ENCODE results near the gene NUP210.
"Not testable (repeated sequence)": the region's sequence is repeated elsewhere in the genome, so short reads cannot be mapped to it uniquely, and the experiment has no call there.

Gene NUP210

DNA sequence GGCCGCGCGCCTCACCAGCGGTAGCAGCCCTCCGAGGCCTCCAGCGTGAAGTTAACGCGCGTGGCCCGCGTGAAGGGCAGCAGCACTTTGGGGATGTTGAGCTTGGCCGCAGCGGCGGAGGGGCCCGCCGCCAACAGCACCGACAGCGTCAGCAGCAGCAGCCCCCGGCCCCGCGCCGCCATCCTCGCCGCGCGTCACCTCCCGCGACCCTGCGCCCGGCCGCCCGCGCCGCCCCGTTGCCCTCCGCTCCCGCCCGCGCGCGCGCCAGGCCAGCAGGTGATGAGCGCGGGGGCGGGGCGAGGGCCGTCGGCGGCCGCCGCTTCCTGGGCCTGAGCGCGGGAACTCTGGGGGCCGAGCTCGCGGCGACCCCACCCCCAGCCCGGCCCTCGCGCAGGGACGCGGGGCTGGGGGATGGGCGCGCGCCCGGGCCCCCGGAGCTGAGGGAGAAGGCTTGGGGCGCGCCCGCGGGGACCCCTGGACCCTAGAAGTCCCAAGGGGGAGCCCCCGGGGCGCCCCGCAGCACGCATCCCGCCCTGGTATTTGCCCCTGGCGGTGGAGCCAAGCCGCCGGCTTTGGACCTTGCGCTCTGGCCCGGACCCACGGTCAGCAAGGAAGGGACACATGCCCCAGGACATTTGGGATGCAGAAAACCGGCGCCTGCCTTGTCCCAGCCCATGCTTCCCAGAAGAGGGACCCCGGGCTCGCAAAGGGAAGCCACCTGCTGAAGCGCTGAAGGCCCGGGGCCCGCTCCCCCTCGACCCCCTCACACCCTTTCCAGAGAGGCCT lies at the start of gene NUP210:
TSS of gene NUP210 (minus strand) at position 278 of the 786 bp plus-strand sequence. CDS start at position 182, 96 bp downstream.
- DNase-seq (ENCODE audit: low read depth), result no peak

DNA sequence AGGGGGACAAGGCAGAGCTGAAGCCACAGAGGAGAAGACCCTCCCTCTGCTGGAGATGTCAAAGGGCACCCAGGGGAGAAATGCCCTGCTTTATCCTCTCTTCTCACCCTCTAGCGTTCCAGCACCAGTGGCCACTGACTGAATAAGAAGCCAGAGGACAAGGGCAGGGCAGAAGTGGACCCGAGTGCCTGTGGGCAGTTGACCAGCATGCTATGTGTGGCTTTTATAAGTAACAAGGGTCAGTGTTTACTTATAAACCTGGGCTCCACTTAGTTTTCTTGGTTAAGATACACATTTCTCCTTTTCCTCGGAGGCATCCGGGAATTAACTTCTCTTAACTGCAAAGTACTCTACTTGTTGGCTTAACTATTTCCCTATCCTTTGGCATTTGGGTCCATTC lies 46.7 kb upstream of the NUP210 start:
- DNase-seq (ENCODE audit: low read depth), result no peak

DNA sequence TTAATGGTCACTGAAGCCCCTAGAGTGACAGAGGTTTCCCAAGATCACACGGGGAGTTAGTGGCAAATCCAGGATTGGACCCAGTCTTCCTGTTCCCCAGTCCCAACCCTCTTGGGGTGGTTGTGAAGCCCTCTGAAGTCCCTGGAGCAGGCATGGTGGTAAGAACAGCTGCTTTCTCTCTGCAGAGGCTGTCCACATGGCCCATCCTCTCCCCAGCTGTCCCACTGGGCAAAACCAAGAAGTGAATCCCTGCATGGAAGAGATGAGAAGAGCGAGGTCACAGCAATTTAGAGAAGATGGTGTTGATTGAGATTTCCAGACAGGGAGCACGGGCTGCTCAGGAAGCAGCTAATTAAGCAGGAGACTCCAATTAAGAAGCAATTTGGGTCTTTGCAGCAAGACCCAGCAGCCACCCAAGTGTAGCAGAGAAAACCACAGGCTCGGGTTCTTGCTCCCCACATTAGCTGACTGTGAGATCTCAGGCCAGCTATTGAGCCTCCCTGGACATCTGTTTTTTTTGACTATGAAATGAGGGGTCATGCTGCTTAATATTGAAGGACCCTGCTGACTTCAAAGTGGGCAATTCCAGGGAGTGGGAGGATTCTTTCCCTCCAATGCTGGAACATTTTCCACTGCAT lies 45.2 kb upstream of the NUP210 start:
- no peak for DNase-seq (ENCODE audit: low read depth)

DNA sequence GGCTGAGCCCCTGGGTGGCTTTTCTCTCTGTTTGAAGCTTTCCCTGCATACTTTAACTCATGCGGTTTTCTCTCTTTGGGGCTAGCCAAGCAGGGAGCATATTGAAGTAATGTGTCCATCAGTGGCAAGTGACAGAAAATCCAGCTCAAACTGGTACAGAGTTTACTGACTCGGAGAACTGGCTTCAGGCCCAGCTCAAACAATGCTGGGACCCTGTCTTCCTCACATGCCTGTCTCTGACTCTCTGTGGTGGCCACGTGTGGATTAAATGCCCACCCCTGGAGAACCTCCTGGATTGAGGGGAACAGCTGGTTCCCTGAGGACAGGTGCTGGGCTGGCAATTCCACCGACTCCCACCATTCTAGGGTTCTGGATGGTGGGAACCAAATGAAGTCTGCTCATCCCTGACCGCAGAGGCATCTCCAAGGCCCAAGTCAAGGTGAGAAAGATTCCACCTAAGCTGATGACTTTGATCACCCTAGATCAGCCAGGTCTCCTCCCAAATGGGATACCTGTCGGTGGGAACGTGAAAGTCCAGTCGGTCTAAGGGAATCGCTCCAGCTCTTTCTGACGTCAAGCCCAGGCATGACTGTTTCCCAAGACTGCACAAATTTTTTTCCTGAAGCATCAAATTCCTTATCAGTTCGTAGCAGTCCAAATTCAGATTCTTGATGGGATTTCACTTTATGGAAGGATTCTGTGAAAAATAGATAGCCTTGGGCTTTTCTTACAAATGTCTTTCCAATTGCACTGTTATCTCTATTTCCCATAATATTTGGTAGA lies 43.7 kb upstream of the NUP210 start:
- no peak for DNase-seq (ENCODE audit: low read depth)

DNA sequence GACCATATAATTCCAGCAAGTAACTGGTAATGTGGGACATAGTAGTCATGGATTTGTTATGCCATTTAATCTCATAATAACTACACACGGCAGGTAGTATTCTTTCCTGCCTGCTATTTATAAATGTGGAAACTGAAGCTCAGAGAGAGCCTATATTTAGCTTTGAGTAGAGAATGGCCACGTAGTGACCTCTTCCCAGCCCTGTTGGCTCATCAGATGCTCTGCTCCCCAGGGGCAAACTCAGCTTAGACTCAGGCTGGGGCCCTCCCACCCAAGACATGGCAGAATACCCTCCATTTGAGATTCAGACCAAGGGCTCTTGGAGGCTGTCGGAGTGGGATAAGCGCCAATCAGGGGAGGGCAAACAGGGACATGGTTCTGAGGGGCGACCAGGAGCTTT lies 42.7 kb upstream of the NUP210 start:
- no peak for DNase-seq (ENCODE audit: low read depth)

DNA sequence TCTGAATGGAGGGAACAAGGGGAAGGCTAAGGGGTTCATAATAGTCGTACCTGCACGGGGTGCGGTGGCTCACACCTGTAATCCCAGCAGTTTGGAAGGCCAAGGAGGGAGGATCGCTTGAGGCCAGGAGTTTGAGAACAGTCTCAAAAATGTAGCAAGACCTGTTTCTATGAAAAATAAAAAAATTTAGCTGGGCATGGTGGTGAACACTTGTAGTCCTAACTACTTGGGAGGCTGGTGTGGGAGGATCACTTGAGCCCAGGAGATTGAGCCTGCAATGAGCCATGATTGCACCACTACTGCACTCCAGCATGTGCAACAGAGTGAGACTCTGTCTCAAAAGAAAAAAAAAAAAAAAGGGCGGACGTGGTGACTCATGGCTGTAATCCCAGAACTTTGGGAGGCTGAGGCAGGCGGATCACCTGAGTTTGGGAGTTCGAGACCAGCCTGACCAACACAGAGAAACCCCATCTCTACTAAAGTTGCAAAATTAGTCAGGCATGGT lies 42.1 kb upstream of the NUP210 start:
- DNase-seq (ENCODE audit: low read depth), result no peak

DNA sequence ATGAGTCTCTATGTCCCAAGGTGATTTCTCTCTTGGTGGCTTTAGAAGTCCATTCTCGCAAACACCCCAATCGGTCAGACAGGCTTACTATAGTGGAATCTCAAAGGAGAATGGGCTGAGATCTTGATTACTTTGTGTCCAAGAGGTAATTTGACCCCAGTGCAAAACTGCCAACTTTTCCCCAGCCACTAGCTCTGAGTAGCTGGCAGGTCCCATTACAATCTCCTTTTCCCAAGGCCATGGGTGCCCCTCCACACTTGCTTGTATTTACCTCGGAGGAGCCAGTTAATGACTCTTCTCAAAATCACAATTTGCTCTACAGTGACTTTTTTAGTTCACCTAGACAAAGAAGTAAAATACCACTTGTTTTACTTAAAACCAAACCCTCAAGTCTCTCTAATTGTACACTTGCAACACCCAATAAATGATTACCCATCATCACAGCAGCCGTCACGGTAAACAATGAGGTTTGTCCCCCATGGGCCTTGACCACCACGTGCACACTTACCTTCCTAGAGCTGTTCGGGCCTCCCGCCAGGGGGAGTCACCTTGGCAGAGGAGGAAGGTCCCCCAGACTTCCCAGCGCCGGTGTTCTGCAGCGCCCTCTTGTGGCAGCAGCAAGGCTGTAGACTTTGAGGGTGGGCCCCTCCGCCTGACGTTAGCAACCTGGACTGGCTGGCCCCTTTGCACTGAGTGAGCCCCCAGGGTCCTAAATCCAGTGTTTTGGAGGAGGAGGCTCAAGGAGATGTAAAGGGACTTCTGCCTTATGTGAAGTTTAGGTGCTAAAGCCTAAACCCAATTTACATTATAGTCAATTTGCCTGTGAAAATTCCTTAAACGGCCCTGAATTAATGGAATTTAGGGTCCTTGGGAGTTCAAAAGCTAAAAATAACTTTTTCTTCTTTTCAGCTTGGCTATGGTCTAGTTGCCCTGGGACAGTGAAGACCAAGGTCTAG lies 41.3 kb upstream of the NUP210 start:
- DNase-seq (ENCODE audit: low read depth), result peak; percentile 53

DNA sequence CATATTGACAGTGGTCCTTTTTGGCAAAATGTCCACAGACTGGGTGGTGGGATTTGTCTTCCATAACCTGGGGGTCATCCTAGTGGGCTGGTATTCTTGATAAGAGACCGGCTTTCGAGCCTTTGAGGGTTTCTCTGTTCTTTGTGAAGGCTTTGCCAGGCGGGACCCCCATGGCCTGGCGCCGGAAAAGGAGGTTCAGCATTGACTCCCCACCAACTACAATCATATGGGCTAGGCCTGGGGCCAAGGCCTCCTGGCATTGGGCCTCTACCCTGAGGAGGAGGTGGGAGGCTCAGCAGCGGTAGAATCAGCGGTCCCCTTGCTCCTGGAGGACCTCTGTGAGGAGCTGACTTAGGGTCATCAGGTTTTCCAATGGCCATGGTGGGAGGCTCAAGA lies 40.2 kb upstream of the NUP210 start:
- no peak for DNase-seq (ENCODE audit: low read depth)

DNA sequence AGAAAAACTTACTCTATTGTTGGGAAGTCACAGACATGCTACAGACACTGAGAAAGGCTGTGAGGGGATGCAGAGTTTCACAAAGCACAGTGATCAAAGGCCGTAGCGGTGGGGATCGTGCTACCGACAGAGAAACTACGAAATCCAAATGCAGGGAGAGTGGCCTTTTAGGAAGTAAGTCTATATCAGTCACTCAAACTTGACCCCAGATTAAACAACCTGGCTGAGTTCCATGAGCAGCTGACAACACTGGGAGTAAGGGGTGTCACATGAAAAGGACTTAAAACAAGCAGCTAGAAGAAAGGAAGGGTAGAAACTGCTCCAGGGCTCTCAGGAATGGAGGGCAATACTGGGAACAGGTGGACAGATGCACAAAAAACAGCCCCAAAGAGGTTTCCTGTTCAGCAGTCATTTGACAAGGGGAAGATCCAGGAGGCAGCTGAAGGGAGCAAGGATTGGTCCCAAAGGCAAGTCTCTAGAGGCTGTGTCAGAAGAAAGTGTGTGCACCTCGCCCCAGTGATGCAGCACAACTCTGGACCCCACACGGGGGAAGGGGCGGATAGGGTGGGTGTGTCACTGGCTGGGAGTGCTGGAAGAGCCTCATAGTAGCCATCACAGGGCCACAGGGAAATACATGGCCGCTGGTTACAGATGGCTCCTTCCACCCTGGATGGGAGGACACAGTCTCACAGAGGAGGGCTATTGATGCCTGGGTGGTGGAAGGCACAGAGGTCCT lies 39.7 kb upstream of the NUP210 start:
- DNase-seq (ENCODE audit: low read depth), result no peak

DNA sequence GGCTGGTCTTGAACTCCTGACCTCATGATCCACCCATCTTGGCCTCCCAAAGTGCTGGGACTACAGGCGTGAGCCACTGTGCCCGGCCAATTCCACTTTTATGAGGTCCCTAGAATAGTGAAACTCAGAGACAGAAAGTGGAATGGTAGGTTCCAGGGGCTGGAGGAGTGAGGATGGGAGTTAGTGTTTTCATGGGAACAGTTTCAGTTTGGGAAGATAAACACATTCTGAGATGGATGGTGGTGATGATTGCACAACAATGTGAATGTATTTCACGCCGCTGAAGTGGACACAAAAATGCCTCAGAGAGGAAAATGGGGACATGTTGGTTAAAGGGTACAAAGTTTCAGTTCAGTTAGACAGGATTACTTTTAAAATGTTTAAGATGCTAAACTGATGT lies 37.5 kb upstream of the NUP210 start:
- no peak for DNase-seq (ENCODE audit: low read depth)

DNA sequence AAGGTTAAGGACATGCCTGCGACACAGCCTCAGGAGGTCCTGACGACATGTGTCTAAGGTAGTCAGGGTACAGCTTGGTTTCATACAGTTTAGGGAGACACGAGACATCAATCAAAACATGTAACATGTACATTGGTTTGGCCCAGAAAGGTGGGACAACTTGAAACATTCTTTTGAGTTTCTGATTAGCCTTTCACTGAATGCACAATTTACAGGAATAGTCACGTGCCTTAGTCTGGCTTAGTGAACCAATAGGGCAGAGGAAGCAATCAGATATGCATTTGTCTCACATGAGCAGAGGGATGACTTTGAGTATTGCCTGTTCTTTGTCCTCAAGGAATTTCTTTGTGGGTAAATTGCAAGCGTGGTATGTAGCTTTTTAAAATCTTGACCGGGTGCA lies 35.5 kb upstream of the NUP210 start:
- DNase-seq (ENCODE audit: low read depth), result peak; percentile 15

DNA sequence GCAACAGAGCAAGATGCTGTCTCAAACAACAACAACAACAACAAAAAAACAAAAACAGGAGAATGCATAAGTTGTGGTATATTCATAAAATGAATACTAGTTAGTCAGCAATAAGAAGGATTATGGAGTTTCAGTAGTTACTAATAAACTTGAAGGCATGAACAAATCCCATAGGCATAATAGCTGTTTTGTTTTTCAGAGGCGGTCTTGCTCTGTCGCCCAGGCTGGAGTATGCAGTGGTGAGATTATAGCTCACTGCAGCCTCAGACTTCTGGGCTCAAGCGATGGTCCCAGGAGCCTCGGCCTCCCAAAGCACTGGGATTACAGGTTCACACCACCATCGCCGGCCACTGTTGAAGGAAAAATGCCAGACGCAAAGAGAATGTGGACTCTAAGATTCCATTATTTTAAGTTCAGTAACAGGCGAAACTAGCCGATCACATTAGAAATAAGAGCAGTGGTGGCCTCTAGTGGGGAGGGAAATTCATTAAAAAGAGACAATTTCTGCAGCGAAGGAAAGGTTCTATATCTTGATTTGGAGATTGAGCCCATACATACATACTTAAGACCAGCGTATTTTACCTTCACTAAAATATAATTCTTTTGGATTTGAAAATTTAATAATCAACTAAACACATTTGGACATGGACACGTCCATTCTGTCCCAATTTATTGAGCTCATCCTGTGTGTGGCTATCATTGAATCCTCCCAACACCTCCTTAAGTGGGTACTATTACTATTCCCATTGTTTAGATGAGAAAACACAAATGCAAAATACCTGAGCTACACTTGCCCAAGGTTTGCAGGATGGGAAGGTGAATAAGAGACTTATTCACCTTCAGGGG lies 32.6 kb upstream of the NUP210 start:
- peak; percentile 71 for DNase-seq (ENCODE audit: low read depth)

DNA sequence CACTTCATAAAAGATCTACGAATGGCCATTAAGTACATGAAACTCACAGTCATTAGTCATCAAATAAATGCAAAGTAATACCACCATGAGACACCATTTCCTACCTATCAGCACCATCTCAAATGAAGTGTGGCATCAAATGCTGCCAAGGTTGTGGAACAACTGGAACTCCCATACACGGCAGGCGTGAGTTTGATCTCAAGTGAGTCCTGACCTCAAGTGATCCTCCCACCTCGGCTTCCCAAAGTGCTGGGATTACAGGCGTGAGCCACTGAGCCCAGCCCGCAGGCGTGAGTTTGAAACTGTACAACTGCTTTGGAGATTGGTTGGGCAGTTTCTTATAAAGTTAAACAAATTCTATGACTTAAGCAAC lies 31.2 kb upstream of the NUP210 start:
- DNase-seq (ENCODE audit: low read depth), result no peak

DNA sequence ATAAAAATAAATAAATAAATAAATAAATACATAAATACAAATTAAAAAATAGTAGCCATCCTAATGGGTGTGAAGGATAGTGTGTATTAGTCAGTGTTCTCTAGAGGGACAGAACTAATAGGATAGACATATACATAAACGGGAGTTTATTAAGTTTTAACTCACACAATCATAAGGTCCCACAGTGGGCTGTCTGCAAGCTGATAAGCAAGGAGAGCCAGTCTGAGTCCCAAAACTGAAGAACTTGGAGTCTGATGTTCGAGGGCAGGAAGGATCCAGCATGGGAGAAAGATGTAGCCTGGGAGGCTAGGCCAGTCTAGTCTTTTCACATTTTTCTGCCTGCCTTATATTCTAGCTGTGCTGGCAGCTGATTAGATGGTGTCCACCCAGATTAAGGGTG lies 22.8 kb upstream of the NUP210 start:
- DNase-seq (ENCODE audit: low read depth), result not testable (repeated sequence)

DNA sequence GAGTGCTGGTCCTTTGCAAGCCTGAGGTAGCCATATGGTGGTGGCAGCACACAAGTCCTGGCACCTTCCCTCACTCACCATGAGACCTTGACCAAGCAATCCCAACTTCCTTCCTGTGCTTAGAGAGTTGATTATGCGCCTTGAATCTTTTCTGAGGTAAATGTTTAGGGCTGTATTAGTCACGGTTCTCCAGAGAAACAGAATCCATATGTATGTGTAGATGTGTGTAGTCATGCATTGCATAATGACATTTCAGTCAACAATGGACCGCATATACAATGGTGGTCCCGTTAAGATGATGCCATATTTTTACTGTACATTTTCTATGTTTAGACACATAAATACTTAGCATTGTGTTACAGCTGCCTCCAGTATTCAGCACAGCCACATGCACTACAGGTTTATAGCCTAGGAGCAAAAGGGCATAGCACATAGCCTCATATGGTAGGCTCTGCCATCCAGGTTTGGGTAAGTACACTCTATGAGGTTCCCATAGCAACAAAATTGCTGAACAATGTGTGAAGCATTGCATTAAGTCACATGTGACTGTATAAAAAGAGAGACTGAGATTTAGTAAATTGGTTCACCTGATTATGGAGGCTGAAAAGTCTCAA lies 20.2 kb upstream of the NUP210 start:
- no peak for DNase-seq (ENCODE audit: low read depth)

DNA sequence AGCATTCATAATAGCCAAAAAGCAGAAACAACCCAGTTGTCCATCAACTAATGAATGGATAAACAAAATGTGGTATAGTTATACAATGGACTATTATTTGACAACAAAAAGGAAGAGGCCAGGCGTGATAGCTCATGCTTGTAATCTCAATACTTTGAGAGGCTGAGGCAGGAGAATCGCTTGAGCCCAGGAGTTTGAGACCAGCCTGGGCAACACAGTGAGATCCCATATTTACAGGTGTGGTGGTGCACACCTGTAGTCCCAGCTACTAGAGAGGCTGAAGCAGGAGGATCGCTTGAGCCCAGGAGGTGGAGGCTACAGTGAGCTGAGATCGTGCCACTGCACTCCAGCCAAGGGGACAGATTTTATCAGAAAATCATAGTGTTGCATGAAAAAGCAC lies 16.1 kb upstream of the NUP210 start:
- not testable (repeated sequence) for DNase-seq (ENCODE audit: low read depth)

DNA sequence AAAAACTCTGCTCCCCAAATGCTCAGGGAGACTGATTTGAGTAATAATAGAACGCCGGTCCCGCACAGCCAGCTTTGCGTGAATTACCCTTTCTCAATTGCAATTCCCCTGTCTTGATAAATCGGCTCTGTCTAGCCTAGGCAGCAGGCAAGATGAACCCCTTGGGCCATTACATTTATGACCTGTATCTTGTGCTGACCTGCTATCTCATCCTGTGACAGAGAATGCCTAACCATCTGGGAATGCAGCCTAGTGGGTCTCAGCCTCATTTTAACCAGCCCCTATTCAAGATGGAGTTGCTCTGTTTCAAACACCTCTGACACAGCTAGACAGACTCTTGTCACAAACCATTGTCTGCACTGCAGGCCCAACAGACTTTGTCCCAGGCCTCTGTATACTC lies 13.8 kb upstream of the NUP210 start:
- no peak for DNase-seq (ENCODE audit: low read depth)

DNA sequence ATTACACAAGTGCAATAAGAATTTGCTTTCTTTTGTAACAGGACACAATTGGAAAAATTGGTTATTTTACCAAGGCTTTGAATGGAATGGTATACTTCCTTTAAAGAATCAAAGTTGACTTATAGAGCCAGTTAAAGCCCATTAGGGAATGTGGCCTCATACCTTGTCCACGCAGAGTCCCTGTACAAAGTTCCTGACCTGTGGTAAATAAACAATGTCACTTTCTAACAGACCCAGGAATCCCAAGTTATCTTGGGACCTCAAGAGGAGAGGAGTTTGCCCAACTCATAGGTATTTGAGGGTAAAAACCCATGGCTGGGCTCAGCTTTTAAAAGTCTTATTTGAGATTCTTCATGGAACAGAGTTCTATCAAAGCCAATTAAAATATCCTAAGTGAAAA lies 12.0 kb upstream of the NUP210 start:
- DNase-seq (ENCODE audit: low read depth), result no peak

DNA sequence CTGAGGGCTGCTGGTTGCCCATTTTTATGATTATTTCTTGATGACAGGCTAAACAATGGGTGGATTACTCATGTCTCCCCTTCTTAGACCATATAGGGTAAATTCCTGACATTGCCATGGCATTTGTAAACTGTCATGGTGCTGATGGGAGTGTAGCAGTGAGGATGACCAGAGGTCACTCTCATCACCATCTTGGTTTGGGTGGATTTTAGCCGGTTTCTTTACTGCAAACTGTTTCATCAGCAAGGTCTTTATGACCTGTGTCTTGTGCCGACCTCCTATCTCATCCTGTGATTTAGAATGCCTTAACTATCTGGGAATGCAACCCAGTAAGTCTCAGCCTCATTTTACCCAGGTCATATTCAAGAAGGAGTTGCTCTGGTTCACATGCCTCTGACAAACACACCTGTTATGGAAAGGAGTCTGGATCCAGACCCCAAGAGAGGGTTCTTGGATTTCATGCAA lies 10.3 kb upstream of the NUP210 start:
- peak; percentile 42 for DNase-seq (ENCODE audit: low read depth)
